H1 (cell line): ENCODE measurements around the gene NUTM2G. TPM values are rescaled to one million over a fixed set of nuclear protein-coding genes. Genes with fewer than 3 reads are reported as not detected.
"Not testable (repeated sequence)": the region's sequence is repeated elsewhere in the genome, so short reads cannot be mapped to it uniquely, and the experiment has no call there.

Experiments used
- CTCF ChIA-PET: fragments of 300-600 bp; sonication (Branson Sonifier 250); formaldehyde crosslinking; loops from one replicate; lab custom pipeline; 2021; ENCODE audit not compliant: partially characterized antibody; lab: Charles Lee
- POLR2A ChIA-PET: fragments of 300-600 bp; sonication (Branson Sonifier 250); formaldehyde crosslinking; loops from one replicate; lab custom pipeline; 2021; ENCODE audit warnings: inconsistent platforms; ENCODE audit not compliant: partially characterized antibody; lab: Charles Lee
- DNase-seq, 2 experiments: peaks; one replicate each; pipeline versions ENCODE4 v3.0.0 to v3.0.0-alpha.2; 2010 to 2022; ENCODE audit warnings: low spot score in 2 of 2, low read depth in 1 of 2, mixed read lengths in 1 of 2
- FAIRE-seq: peaks from 2 replicates; lab custom pipeline; 2011; peaks lifted over from hg19 to GRCh38; lab: Jason Lieb, UNC
- H2AFZ ChIP-seq: 2 replicates; pipeline ENCODE4 v1.8.1; 2012; ENCODE audit warnings: low read length, inconsistent platforms
- H2AK5ac ChIP-seq: 2 replicates; pipeline ENCODE4 v1.6.1; 2013; ENCODE audit warnings: low read depth, low read length
- H2BK120ac ChIP-seq: replicated peaks from 2 replicates; pipeline ENCODE3; 2013; ENCODE audit warnings: low read depth, low read length, inconsistent platforms
- H2BK12ac ChIP-seq: 2 replicates; pipeline ENCODE4 v1.6.1; 2013; ENCODE audit warnings: low read depth, low read length
- H2BK15ac ChIP-seq: 2 replicates; pipeline ENCODE4 v1.6.1; 2013; ENCODE audit warnings: low read length
- H2BK20ac ChIP-seq: 2 replicates; pipeline ENCODE4 v1.6.1; 2013; ENCODE audit warnings: low read length
- H2BK5ac ChIP-seq: 2 replicates; pipeline ENCODE4 v1.6.1; 2013; ENCODE audit warnings: low read depth, low read length
- H3K14ac ChIP-seq: 2 replicates; pipeline ENCODE4 v1.6.1; 2013; ENCODE audit warnings: inconsistent platforms; ENCODE audit not compliant: insufficient read length
- H3K18ac ChIP-seq: 2 replicates; pipeline ENCODE4 v1.6.1; 2013; ENCODE audit warnings: low read length; ENCODE audit errors: extremely low read depth
- H3K23ac ChIP-seq: 2 replicates; pipeline ENCODE4 v1.6.1; 2013; ENCODE audit warnings: inconsistent platforms; ENCODE audit not compliant: insufficient read length
- H3K23me2 ChIP-seq: 2 replicates; pipeline ENCODE4 v1.6.1; 2013; ENCODE audit warnings: low read depth, low read length
- H3K27ac ChIP-seq: 2 replicates; pipeline ENCODE4 v1.6.1; 2011; ENCODE audit warnings: low read depth, low read length, inconsistent platforms
- H3K27me3 ChIP-seq, 4 experiments: replicated peaks in 1 of 4; 1 replicate in 1 of 4; 2 replicates in 3 of 4; pipeline versions ENCODE4 v1.6.1 to v1.8.1; 2011 to 2013; ENCODE audit warnings: low read length in 3 of 4, mild to moderate bottlenecking in 3 of 4, inconsistent platforms in 2 of 4, mixed read lengths in 2 of 4, moderate library complexity in 1 of 4; ENCODE audit not compliant: control insufficient read depth in 3 of 4, insufficient read depth in 3 of 4; ENCODE audit errors: extremely low read depth in 1 of 4
- H3K36me3 ChIP-seq, 4 experiments: 2 replicates each; pipeline versions ENCODE4 v1.6.1 to v1.8.1; 2011 to 2013; ENCODE audit warnings: mild to moderate bottlenecking in 4 of 4, low read length in 3 of 4, moderate library complexity in 2 of 4, control low read depth in 1 of 4, inconsistent platforms in 1 of 4; ENCODE audit not compliant: insufficient read depth in 4 of 4, control insufficient read depth in 2 of 4
- H3K4ac ChIP-seq: replicated peaks from 2 replicates; pipeline ENCODE3; 2013; ENCODE audit warnings: low read length, low read depth, mixed read lengths, inconsistent platforms; ENCODE audit not compliant: insufficient read length
- H3K4me1 ChIP-seq, 4 experiments: replicated peaks in 1 of 4; 1 replicate in 1 of 4; 2 replicates in 3 of 4; pipeline versions ENCODE4 v1.6.1 to v1.8.1; 2011 to 2013; ENCODE audit warnings: low read length in 3 of 4, inconsistent platforms in 2 of 4, mixed read lengths in 1 of 4; ENCODE audit not compliant: insufficient read depth in 4 of 4, control insufficient read depth in 3 of 4
- H3K4me2 ChIP-seq, 2 experiments: 2 replicates each; pipeline versions ENCODE4 v1.6.1 to v1.8.1; 2011 to 2013; ENCODE audit warnings: low read depth in 2 of 2, low read length in 2 of 2, control low read depth in 1 of 2, inconsistent platforms in 1 of 2, mild to moderate bottlenecking in 1 of 2; ENCODE audit not compliant: insufficient read depth in 1 of 2
- H3K4me3 ChIP-seq, 4 experiments: fragments of 200-600, 300-600 bp in 1 of 4; sonication (generic), shearing (Covaris generic), sonication (Bioruptor Twin) in 1 of 4; 2 replicates each; pipeline versions ENCODE4 v1.5.1 to v1.8.1; 2011 to 2016; ENCODE audit warnings: low read length in 4 of 4, low read depth in 3 of 4, control low read depth in 2 of 4, inconsistent platforms in 2 of 4, mild to moderate bottlenecking in 2 of 4, mixed read lengths in 1 of 4, moderate library complexity in 1 of 4; ENCODE audit not compliant: insufficient read depth in 2 of 4; ENCODE audit errors: extremely low read depth in 1 of 4
- H3K56ac ChIP-seq: replicated peaks from 2 replicates; pipeline ENCODE3; 2013; ENCODE audit warnings: low read depth, mild to moderate bottlenecking, mixed read lengths, low read length, inconsistent platforms; ENCODE audit not compliant: insufficient read length
- H3K79me1 ChIP-seq: 2 replicates; pipeline ENCODE4 v1.6.1; 2013; ENCODE audit warnings: low read depth, low read length, control low read depth
- H3K79me2 ChIP-seq, 2 experiments: 2 replicates each; pipeline versions ENCODE4 v1.6.1 to v1.8.1; 2012 to 2013; ENCODE audit warnings: low read length in 2 of 2, mild to moderate bottlenecking in 2 of 2, inconsistent platforms in 1 of 2; ENCODE audit not compliant: insufficient read depth in 2 of 2, control insufficient read depth in 1 of 2
- H3K9ac ChIP-seq, 4 experiments: replicated peaks in 1 of 4; 1 replicate in 1 of 4; 2 replicates in 3 of 4; pipeline versions ENCODE4 v1.6.1 to v1.8.1; 2011 to 2013; ENCODE audit warnings: low read depth in 3 of 4, low read length in 3 of 4, control low read depth in 2 of 4, mild to moderate bottlenecking in 2 of 4, moderate library complexity in 2 of 4, inconsistent platforms in 1 of 4; ENCODE audit errors: extremely low read depth in 1 of 4
- H3K9me3 ChIP-seq, 2 experiments: 2 replicates each; pipeline versions ENCODE4 v1.6.1 to v1.8.1; 2012 to 2013; ENCODE audit warnings: mild to moderate bottlenecking in 2 of 2, moderate library complexity in 2 of 2, control low read depth in 1 of 2, inconsistent platforms in 1 of 2, low read depth in 1 of 2, low read length in 1 of 2, mixed read lengths in 1 of 2; ENCODE audit not compliant: insufficient read depth in 2 of 2
- H4K20me1 ChIP-seq, 2 experiments: replicated peaks in 1 of 2; 2 replicates each; pipeline versions ENCODE3 to v1.8.1; 2011 to 2013; ENCODE audit warnings: inconsistent platforms in 2 of 2, low read length in 2 of 2, mild to moderate bottlenecking in 1 of 2; ENCODE audit not compliant: insufficient read depth in 2 of 2, control insufficient read depth in 1 of 2
- H4K5ac ChIP-seq: 2 replicates; pipeline ENCODE4 v1.6.1; 2013; ENCODE audit warnings: low read length, low read depth, mixed read lengths, inconsistent platforms; ENCODE audit not compliant: insufficient read length
- H4K8ac ChIP-seq: 2 replicates; pipeline ENCODE4 v1.8.0; 2013; ENCODE audit warnings: mild to moderate bottlenecking, moderate library complexity, low read length, inconsistent platforms; ENCODE audit not compliant: insufficient read depth; ENCODE audit errors: extremely low read depth
- H4K91ac ChIP-seq: replicated peaks from 2 replicates; pipeline ENCODE3; 2013; ENCODE audit warnings: low read length, mixed read lengths, inconsistent platforms; ENCODE audit not compliant: insufficient read length
- WGBS, 2 experiments: shearing (Covaris generic) in 1 of 2; methylation state at CpG; one replicate each; pipeline versions ENCODE4 v1.1.6 to v1.1.7; 2013 to 2015; ENCODE audit warnings: low lambda C conversion rate in 2 of 2, mixed read lengths in 2 of 2, inconsistent platforms in 1 of 2, low coverage in 1 of 2, missing lambda C conversion rate in 1 of 2; ENCODE audit not compliant: insufficient replicate concordance in 2 of 2, insufficient coverage in 1 of 2, insufficient read length in 1 of 2; ENCODE audit errors: extremely low coverage in 1 of 2, missing lambda C conversion rate in 1 of 2; 5-methylcytosine and 5-hydroxymethylcytosine counted together
- polyA plus RNA-seq, 7 experiments: library from polyadenylated mRNA; depleted of rRNA in 3 of 7; stranded (reverse) in 5 of 7; unstranded in 2 of 7; fragments of >200 nt in 5 of 7; fragments of 200-250 nt in 2 of 7; gene quantifications; 1 replicate in 5 of 7; 2 replicates in 1 of 7; 4 replicates in 1 of 7; pipeline versions ENCODE4 v1.2.1 to v1.2.3, GENCODE V29; 2011 to 2013; ENCODE audit warnings: missing spikeins in 2 of 7, mixed read lengths in 2 of 7
- total RNA-seq: library from RNA; stranded (reverse); fragmentation: NEBNext Ultra II Directional; extraction: Animal tissue kit (Norgen Biotek cat#: 25700); gene quantifications from 2 replicates; pipeline ENCODE4 v1.2.1, GENCODE V29; 2021

Gene NUTM2G
- total and polyA plus RNA-seq, 2 of the 8 experiments (the other 6 are each of a cell fraction or from before 2014, with no cell fraction given): 0.27 TPM; not detected in 1

DNA sequence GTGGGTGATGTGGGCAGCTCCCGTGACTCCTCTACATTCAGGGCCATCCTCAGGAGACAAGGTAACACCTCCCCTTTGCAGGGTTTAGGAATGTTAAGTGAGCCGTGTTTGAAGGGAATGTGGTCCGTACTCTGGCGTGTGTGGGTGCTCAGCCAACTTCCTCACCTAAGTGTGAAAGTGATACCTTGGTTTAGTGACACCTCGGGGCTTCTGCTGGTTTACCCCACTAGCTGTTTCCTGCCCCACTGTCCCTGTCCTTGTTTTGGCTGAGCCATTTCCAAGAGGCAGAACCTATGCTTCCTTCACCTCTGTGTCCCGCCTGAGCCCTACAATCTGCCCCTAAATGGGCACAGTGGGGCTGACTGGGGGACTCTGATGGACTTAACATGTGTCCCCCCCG, 12.3 kb downstream of the NUTM2G start:
- H3K4me3 ChIP-seq, H3K79me1 ChIP-seq, POLR2A ChIA-PET: not testable (repeated sequence)

DNA sequence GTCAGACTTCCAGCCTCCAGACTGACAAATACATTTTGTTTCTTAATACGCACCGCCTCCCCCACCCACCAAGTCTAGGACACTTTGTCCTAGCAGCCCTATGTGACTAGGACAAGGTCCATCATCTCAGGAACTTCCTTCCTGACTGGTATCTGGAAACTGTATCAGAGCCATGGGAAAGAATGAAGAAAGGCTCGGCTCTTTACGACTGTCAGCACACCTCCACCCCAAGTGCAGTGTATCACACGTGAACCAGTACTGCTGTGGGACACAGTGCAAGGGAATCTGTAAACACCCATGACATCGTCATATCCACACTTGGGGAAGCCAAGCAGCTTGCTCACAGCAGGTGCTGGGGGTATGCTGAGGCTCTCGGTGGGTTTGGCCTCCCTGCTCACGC, 13.0 kb downstream of the NUTM2G start:
- H3K4me3 ChIP-seq, H3K27me3 ChIP-seq, H2BK20ac ChIP-seq, H3K9me3 ChIP-seq, H2BK120ac ChIP-seq, CTCF ChIA-PET, H3K14ac ChIP-seq, H3K18ac ChIP-seq, H2AFZ ChIP-seq, H2BK12ac ChIP-seq, H3K23ac ChIP-seq, H3K4me2 ChIP-seq, H3K56ac ChIP-seq, H3K9ac ChIP-seq, H4K91ac ChIP-seq, H3K36me3 ChIP-seq, H3K4me1 ChIP-seq, H4K8ac ChIP-seq, H3K79me2 ChIP-seq, H3K79me1 ChIP-seq, H3K4ac ChIP-seq, FAIRE-seq, DNase-seq, H4K5ac ChIP-seq, H3K27ac ChIP-seq, H4K20me1 ChIP-seq, H2AK5ac ChIP-seq, H2BK15ac ChIP-seq, POLR2A ChIA-PET, H2BK5ac ChIP-seq, H3K23me2 ChIP-seq: not testable (repeated sequence)
- WGBS, 2 experiments: 80% methylated on average over 1 of the region's 8 CpGs; no CpG with 5 or more reads in 1 of the 2 experiments

More for the DNA sequence above, 12.3 kb downstream of the NUTM2G start:
- H3K14ac ChIP-seq, H3K4ac ChIP-seq, H3K27me3 ChIP-seq, H3K18ac ChIP-seq, H4K8ac ChIP-seq, H2BK15ac ChIP-seq, H2BK12ac ChIP-seq, H3K9ac ChIP-seq, H2BK5ac ChIP-seq, CTCF ChIA-PET, H3K9me3 ChIP-seq, H2BK20ac ChIP-seq, H2BK120ac ChIP-seq, H3K4me1 ChIP-seq, H3K4me2 ChIP-seq, H3K56ac ChIP-seq, H4K5ac ChIP-seq, H3K23me2 ChIP-seq, H2AFZ ChIP-seq, H4K20me1 ChIP-seq, DNase-seq, H3K23ac ChIP-seq, FAIRE-seq, H2AK5ac ChIP-seq, H4K91ac ChIP-seq, H3K27ac ChIP-seq, H3K36me3 ChIP-seq, H3K79me2 ChIP-seq: not testable (repeated sequence)
- WGBS, 2 experiments: 95% methylated on average over 3 of the region's 7 CpGs; no CpG with 5 or more reads in 1 of the 2 experiments
